Endothelial cell (in vitro differentiated cells): ENCODE data around the gene ALAS1. TPM values are rescaled to one million over a fixed set of nuclear protein-coding genes. Genes with fewer than 3 reads are reported as not detected.

Experiments
- DNase-seq: peaks from one replicate; pipeline ENCODE4 v3.0.0; 2021; ENCODE audit warnings: low spot score
- H3K27ac Mint-ChIP-seq: one replicate; pipeline ENCODE4 v1.8.0; 2021; ENCODE audit warnings: mixed read lengths, inconsistent platforms; ENCODE audit not compliant: unreplicated experiment
- H3K27me3 Mint-ChIP-seq: one replicate; pipeline ENCODE4 v1.8.0; 2021; ENCODE audit warnings: mild to moderate bottlenecking, moderate library complexity, mixed read lengths, inconsistent platforms; ENCODE audit not compliant: unreplicated experiment
- H3K36me3 Mint-ChIP-seq: one replicate; pipeline ENCODE4 v1.8.0; 2021; ENCODE audit warnings: mild to moderate bottlenecking, low read depth, mixed read lengths, inconsistent platforms; ENCODE audit not compliant: unreplicated experiment
- H3K4me1 Mint-ChIP-seq: one replicate; pipeline ENCODE4 v1.8.0; 2021; ENCODE audit warnings: mild to moderate bottlenecking, mixed read lengths, inconsistent platforms; ENCODE audit not compliant: unreplicated experiment
- H3K4me3 Mint-ChIP-seq: one replicate; pipeline ENCODE4 v1.8.0; 2021; ENCODE audit warnings: mild to moderate bottlenecking, mixed read lengths, inconsistent platforms; ENCODE audit not compliant: unreplicated experiment
- H3K9me3 Mint-ChIP-seq: one replicate; pipeline ENCODE4 v1.8.0; 2021; ENCODE audit warnings: mixed read lengths, inconsistent platforms; ENCODE audit not compliant: unreplicated experiment
- total RNA-seq: library from RNA; stranded (reverse); fragmentation: NEBNext Ultra II Directional; extraction: Animal tissue kit (Norgen Biotek cat#: 25700); gene quantifications from one replicate; pipeline ENCODE4 v1.2.1, GENCODE V29; 2021; ENCODE audit not compliant: unreplicated experiment
- TF ChIP-seq, protein P1 (sequence below): fragments of 200-600 bp; sonication (generic); IDR thresholded peaks from one replicate; pipeline ENCODE4 v1.5.0; 2021; ENCODE audit warnings: antibody characterized with exemption; ENCODE audit not compliant: unreplicated experiment

ALAS1 gene
- total RNA-seq, 1 donor from 2014 or later = 59.1 TPM

DNA sequence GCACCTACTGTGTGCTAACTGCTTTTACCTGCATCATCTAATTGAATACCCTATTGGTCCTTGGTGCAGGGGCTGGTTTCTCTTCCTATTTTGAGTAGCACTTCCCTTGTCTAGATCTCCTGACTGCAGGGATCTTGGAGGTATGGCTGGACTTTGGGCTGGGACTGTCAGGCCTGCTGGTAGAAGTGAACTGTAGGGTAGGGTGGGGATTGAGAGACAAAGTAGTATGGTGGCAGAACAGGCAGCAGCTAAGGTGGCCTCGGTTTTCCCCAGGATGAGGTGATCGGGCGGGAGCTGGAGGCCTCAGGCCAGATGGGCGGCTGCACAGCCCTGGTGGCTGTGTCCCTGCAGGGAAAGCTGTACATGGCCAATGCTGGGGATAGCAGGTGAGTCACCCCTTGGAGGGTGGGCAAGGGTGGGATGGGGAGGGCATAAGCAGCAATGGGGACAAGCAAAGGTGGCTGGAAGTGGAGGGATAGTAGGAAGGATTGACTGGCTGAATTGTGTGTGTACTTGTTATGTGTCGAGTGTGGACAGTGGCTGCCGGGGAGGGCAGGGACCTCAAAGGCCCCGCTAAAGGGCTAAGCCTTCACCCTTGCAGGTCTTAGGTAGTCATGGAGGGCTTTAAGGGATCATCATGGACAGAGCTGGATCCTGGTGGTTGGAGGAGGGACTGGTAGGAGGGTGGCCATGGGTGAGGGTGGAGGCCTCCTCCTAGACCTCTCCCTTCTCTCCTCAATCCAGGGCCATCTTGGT, 49.6 kb downstream of the ALAS1 start:
- no peaks in the 10 kb centered on the region for H3K9me3 Mint-ChIP-seq
- DNase-seq = no peak
- peaks cover 18% of the 10 kb centered on the region for H3K4me1 Mint-ChIP-seq
- peak overlapping the region; percentile 56 for H3K4me3 Mint-ChIP-seq
- peaks cover 13% of the 10 kb centered on the region for H3K27me3 Mint-ChIP-seq
- peaks cover 23% of the 10 kb centered on the region for H3K36me3 Mint-ChIP-seq
- peak overlapping the region; percentile 74 for H3K27ac Mint-ChIP-seq
- TF ChIP-seq, protein P1, sequence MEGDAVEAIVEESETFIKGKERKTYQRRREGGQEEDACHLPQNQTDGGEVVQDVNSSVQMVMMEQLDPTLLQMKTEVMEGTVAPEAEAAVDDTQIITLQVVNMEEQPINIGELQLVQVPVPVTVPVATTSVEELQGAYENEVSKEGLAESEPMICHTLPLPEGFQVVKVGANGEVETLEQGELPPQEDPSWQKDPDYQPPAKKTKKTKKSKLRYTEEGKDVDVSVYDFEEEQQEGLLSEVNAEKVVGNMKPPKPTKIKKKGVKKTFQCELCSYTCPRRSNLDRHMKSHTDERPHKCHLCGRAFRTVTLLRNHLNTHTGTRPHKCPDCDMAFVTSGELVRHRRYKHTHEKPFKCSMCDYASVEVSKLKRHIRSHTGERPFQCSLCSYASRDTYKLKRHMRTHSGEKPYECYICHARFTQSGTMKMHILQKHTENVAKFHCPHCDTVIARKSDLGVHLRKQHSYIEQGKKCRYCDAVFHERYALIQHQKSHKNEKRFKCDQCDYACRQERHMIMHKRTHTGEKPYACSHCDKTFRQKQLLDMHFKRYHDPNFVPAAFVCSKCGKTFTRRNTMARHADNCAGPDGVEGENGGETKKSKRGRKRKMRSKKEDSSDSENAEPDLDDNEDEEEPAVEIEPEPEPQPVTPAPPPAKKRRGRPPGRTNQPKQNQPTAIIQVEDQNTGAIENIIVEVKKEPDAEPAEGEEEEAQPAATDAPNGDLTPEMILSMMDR = no peak

DNA sequence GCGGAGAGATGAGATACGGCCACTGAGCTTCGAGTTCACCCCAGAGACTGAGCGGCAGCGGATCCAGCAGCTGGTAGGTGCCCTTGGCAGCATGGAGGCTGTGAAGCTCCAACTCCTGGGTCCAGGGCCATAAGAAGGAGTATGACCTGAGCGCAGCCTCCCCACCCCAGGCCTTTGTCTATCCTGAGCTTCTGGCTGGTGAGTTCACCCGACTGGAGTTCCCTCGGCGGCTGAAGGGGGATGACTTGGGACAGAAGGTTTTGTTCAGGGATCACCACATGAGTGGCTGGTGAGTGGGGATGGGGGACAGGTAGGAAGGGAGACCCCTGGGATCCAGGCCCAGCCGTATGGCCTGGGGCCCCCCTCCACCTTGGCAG, 50.2 kb downstream of the ALAS1 start:
- Mint-ChIP-seq H3K27me3 (peaks cover 12% of the 10 kb centered on the region), H3K36me3 (peaks cover 25% of the 10 kb centered on the region), H3K4me3 (peak overlapping the region; percentile 56), H3K9me3 (no peaks in the 10 kb centered on the region), H3K27ac (peak overlapping the region; percentile 74), H3K4me1 (peaks cover 21% of the 10 kb centered on the region)
- DNase-seq = no peak
- TF ChIP-seq, protein P1 = no peak

DNA sequence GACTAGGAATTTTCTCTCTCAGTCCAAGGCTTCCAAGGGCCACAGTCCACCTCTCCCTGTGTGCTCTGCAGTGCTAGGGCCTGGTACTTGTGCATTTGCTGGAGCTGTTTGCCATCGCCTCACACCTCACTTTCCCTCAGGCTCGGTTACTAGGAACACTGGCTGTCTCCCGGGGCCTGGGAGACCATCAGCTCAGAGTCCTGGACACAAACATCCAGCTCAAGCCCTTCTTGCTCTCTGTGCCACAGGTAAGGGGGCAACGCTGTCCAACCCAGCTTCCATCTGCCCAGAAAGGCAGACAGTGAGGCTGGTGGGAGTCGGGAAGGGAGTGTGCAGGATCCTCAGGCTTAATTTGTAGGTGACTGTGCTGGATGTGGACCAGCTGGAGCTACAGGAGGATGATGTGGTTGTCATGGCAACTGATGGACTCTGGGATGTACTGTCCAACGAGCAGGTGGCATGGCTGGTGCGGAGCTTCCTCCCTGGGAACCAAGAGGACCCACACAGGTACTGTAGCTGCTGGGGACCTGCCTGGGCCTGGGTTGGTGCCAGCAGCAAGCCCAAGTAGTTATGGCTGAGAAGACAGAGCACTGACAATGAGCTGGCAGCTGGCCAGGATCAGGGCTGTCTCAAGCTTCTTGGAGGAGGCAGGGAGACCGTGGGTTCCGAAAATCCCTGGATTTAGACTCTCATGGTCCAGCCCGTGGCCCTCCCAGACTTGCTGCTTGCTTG, 51.0 kb downstream of the ALAS1 start:
- peaks cover 25% of the 10 kb centered on the region for H3K36me3 Mint-ChIP-seq
- H3K27ac Mint-ChIP-seq = no peak overlapping the region
- TF ChIP-seq, protein P1 = no peak
- H3K4me3 Mint-ChIP-seq = no peak overlapping the region
- peaks cover 9% of the 10 kb centered on the region for H3K27me3 Mint-ChIP-seq
- no peak for DNase-seq
- H3K9me3 Mint-ChIP-seq = no peaks in the 10 kb centered on the region
- H3K4me1 Mint-ChIP-seq = peaks cover 25% of the 10 kb centered on the region

DNA sequence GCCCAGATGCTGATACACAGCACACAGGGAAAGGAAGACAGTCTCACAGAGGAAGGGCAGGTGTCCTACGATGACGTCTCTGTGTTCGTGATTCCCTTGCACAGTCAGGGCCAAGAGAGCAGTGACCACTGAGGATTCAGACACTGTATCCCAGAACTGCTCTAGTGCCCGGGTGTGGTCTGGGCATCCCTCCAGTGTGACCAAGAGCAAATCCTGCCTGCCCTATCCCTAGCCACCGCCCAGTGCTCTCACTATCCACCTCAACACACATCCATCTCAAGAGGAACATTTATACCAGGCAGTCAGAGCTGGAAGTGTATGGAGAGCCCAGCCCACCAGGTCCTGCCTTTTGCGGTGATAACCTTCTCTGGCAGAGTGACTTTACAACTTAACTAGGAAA, 51.7 kb downstream of the ALAS1 start:
- TF ChIP-seq, protein P1 = no peak
- no peak overlapping the region for H3K4me3 Mint-ChIP-seq

DNA sequence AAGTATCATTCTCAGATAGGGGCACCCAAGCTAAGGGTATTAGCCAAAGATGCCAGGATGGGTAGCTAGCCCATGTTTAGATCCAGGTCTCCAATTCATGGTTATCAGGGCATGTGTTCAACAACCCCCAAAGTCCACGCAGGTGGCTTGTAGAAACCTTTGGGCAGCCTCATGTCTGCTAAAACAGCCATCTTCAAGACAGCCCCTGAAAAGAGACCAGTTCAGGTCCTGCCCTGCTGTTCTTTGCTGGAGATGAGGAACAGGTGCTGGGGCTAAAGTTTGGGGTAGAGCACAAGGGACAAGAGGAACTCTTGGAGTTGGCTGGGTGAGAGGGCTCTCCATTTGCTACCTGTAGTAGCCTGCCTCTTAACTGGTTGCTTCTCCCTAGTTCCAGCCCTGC, 52.2 kb downstream of the ALAS1 start:
- Mint-ChIP-seq H3K36me3 (peaks cover 26% of the 10 kb centered on the region), H3K27me3 (peaks cover 9% of the 10 kb centered on the region), H3K9me3 (no peaks in the 10 kb centered on the region), H3K4me1 (peaks cover 19% of the 10 kb centered on the region), H3K27ac (no peak overlapping the region), H3K4me3 (no peak overlapping the region)
- TF ChIP-seq, protein P1 = no peak
- no peak for DNase-seq

More for the DNA sequence above, 51.7 kb downstream of the ALAS1 start:
- no peak overlapping the region for H3K27ac Mint-ChIP-seq
- no peaks in the 10 kb centered on the region for H3K9me3 Mint-ChIP-seq
- DNase-seq = no peak
- H3K4me1 Mint-ChIP-seq = peaks cover 24% of the 10 kb centered on the region
- H3K27me3 Mint-ChIP-seq = peaks cover 9% of the 10 kb centered on the region
- peaks cover 25% of the 10 kb centered on the region for H3K36me3 Mint-ChIP-seq
